Measurements from ENCODE around the gene TMEM178A. TPM values are rescaled to one million over a fixed set of nuclear protein-coding genes. Genes with fewer than 3 reads are reported as not detected.

TMEM178A gene
- total and polyA plus RNA-seq, 2 of the 4 experiments (the other 2 are of a cell fraction) = 0.18 to 1.8 TPM

DNA sequence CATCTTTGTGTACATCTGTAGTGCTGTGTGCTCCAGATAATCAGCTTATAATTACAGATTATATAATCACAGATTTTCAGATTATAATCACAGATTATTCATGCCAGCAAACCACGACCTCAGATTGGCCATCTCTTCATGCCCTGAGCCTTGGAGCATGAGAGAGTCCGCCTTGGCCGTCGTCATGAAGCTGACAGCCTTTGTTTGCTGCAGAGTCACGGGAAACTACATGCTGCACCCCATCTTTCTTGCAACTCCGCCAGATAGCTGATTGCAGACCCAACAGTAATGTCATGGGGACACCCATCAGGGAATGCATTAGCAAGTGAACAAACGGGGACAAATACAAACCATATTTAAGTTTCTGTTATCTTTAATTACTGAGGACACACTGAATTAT, 7.3 kb downstream of the TMEM178A start:
- Histone ChIP-seq H2AFZ (replicated peaks; ENCODE audit: low read length, poor library complexity) (no peak overlapping the region), H3K27ac (ENCODE audit: insufficient read depth, low read length) (no peak overlapping the region), H4K91ac (ENCODE audit: insufficient read depth, low read depth, low read length) (no peak overlapping the region), H4K20me1 (ENCODE audit: insufficient read depth, low read length) (no peaks in the 10 kb centered on the region), H2BK15ac (ENCODE audit: low read depth, low read length) (no peak overlapping the region), H3K4me1 (ENCODE audit: control insufficient read depth, insufficient read depth, low read length) (no peaks in the 10 kb centered on the region), H2AK5ac (ENCODE audit: low read depth, low read length) (no peak overlapping the region), H4K5ac (ENCODE audit: low read depth, low read length) (no peak overlapping the region), H3K27me3 (ENCODE audit: control insufficient read depth, insufficient read depth, low read length) (peaks cover 51% of the 10 kb centered on the region), H3K14ac (replicated peaks; ENCODE audit: low read depth, low read length) (no peak overlapping the region), H2BK5ac (ENCODE audit: low read depth, low read length, poor library complexity, severe bottlenecking) (no peak overlapping the region), H3K4me3 (ENCODE audit: insufficient read depth, low read depth, low read length) (no peak overlapping the region), H3K56ac (ENCODE audit: extremely low read depth, insufficient read depth, low read length) (no peak overlapping the region), H3K9me1 (ENCODE audit: insufficient read depth, low read length) (no peaks in the 10 kb centered on the region), H3K4me2 (ENCODE audit: low read depth, low read length) (no peak overlapping the region), H3K79me1 (ENCODE audit: low read depth in 1 of 2, low read length in 2 of 2) (no peaks in the 10 kb centered on the region), H2BK20ac (ENCODE audit: low read depth, low read length) (no peak overlapping the region), H3K18ac (ENCODE audit: low read depth, low read length) (no peak overlapping the region), H2BK120ac (ENCODE audit: low read depth, low read length) (no peak overlapping the region), H3K23ac (ENCODE audit: low read depth, low read length) (no peak overlapping the region), H3K9ac (ENCODE audit: low read depth, low read length) (no peak overlapping the region), H3K36me3 (ENCODE audit: control insufficient read depth, insufficient read depth, low read length) (no peaks in the 10 kb centered on the region), H3K4ac (ENCODE audit: low read depth, low read length) (no peak overlapping the region), H4K8ac (ENCODE audit: low read depth in 2 of 2, low read length in 2 of 2) (no peak overlapping the region), H3K9me3 (ENCODE audit: control insufficient read depth, insufficient read depth, low read length) (no peaks in the 10 kb centered on the region; the same call in 1 of the 2 replicates), H2AK9ac (replicated peaks; ENCODE audit: low read depth, low read length, poor library complexity) (no peak overlapping the region)
- in situ Hi-C loops (cut with MboI; ENCODE audit: low sequenced_read_pairs) = no loop called here
- ChIA-PET POLR2A (ENCODE audit: unreplicated experiment) (no interaction called here), CTCF (no interaction called here)
- TF ChIP-seq MXI1 (IDR thresholded peaks at IDR 0.05; ENCODE audit: borderline replicate concordance, low read depth, low read length) = no peak
- no peak for TF ChIP-seq MAZ (IDR thresholded peaks at IDR 0.05; ENCODE audit: borderline replicate concordance, low read depth, low read length)
- TF ChIP-seq, protein P1, sequence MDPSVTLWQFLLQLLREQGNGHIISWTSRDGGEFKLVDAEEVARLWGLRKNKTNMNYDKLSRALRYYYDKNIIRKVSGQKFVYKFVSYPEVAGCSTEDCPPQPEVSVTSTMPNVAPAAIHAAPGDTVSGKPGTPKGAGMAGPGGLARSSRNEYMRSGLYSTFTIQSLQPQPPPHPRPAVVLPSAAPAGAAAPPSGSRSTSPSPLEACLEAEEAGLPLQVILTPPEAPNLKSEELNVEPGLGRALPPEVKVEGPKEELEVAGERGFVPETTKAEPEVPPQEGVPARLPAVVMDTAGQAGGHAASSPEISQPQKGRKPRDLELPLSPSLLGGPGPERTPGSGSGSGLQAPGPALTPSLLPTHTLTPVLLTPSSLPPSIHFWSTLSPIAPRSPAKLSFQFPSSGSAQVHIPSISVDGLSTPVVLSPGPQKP (IDR thresholded peaks at IDR 0.05; ENCODE audit: borderline replicate concordance, low read depth, low read length) = no peak
- TF ChIP-seq FOS (IDR thresholded peaks at IDR 0.05; ENCODE audit: low read depth, low read length) = no peak
- no peak for TF ChIP-seq RFX5 (IDR thresholded peaks at IDR 0.05; ENCODE audit: low read depth, low read length)
- no peak for TF ChIP-seq CEBPB (IDR thresholded peaks at IDR 0.05; ENCODE audit: low read depth, low read length)
- TF ChIP-seq BHLHE40 (IDR thresholded peaks at IDR 0.05; ENCODE audit: low read depth, low read length) = no peak
- TF ChIP-seq SMC3 (IDR thresholded peaks at IDR 0.05; ENCODE audit: low read depth, low read length) = no peak
- TF ChIP-seq NFE2L2 (IDR thresholded peaks at IDR 0.05; ENCODE audit: low read depth, low read length) = no peak
- TF ChIP-seq, protein P2, sequence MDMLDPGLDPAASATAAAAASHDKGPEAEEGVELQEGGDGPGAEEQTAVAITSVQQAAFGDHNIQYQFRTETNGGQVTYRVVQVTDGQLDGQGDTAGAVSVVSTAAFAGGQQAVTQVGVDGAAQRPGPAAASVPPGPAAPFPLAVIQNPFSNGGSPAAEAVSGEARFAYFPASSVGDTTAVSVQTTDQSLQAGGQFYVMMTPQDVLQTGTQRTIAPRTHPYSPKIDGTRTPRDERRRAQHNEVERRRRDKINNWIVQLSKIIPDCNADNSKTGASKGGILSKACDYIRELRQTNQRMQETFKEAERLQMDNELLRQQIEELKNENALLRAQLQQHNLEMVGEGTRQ (IDR thresholded peaks at IDR 0.05; ENCODE audit: low read depth, low read length) = no peak
- TF ChIP-seq RCOR1 (IDR thresholded peaks at IDR 0.05; ENCODE audit: insufficient replicate concordance, low read length) = no peak
- no peak for TF ChIP-seq RAD21 (IDR thresholded peaks at IDR 0.05; ENCODE audit: low read length)
- TF ChIP-seq MAFK (IDR thresholded peaks at IDR 0.05; ENCODE audit: low read depth, low read length) = no peak
- TF ChIP-seq POLR2A (IDR thresholded peaks at IDR 0.05; ENCODE audit: low read depth, low read length) = no peak
- TF ChIP-seq, protein P3, sequence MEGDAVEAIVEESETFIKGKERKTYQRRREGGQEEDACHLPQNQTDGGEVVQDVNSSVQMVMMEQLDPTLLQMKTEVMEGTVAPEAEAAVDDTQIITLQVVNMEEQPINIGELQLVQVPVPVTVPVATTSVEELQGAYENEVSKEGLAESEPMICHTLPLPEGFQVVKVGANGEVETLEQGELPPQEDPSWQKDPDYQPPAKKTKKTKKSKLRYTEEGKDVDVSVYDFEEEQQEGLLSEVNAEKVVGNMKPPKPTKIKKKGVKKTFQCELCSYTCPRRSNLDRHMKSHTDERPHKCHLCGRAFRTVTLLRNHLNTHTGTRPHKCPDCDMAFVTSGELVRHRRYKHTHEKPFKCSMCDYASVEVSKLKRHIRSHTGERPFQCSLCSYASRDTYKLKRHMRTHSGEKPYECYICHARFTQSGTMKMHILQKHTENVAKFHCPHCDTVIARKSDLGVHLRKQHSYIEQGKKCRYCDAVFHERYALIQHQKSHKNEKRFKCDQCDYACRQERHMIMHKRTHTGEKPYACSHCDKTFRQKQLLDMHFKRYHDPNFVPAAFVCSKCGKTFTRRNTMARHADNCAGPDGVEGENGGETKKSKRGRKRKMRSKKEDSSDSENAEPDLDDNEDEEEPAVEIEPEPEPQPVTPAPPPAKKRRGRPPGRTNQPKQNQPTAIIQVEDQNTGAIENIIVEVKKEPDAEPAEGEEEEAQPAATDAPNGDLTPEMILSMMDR (conservative IDR thresholded peaks at IDR 0.05; ENCODE audit: low read depth, low read length) = no peak
- no peak for TF ChIP-seq CHD1 (IDR thresholded peaks at IDR 0.05; ENCODE audit: low read depth, low read length)
- DNase-seq = no peak
- dilution Hi-C loops (cut with HindIII; ENCODE audit: low sequenced_read_pairs, unreplicated experiment) = no loop called here
- ATAC-seq (ENCODE audit: low read depth) = no peak
- 60% methylated on average over 6 of the region's 7 CpGs; no CpG with 5 or more reads in 1 of the 2 experiments for WGBS, 2 experiments (ENCODE audit: extremely low coverage in 2 of 2, insufficient read length in 1 of 2)
- intact Hi-C loops (cut with micrococcal nuclease) = loop anchor here (5.0 kb wide), 1 partner anchor 41 kb away; no protein-coding TSS in a partner anchor
- no TSS peak for BruUV-seq (replicated peaks)

All from IMR-90 (cell line).